LHCN-M2 (cell line): Measurements from ENCODE around the gene ZDHHC3. TPM values are rescaled to one million over a fixed set of nuclear protein-coding genes. Genes with fewer than 3 reads are reported as not detected.

Experiments used
- DNase-seq: peaks from one replicate; pipeline ENCODE4 v3.0.0-alpha.2; 2012; ENCODE audit warnings: low read depth
- total RNA-seq: library from RNA; depleted of rRNA; stranded (reverse); fragments of >200 nt; gene quantifications from 2 replicates; pipeline ENCODE4 v1.2.3, GENCODE V29; 2014; rRNA removed

ZDHHC3 gene
- total RNA-seq, 1 experiment from 2014 or later: 61.3 TPM

DNA sequence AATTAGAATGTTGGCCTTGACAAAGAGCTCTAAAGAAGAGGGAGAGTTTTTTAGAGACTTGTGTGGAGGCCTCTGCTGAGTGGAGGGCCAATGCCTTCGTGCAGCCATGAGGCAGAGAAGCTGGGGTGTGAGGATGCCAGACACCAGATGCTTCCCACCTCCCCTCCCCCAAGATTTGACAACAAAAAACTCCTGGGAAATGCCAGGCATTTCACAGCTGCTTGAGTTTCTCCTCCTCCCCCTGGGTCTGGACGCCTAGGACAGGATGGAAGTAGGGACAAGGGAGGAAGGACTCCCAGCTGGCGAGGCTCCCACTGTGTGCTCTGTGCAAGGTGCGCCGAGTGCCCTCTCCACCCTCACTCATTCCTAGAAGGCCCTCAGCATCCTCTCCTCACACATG lies 81.5 kb downstream of the ZDHHC3 start:
- peak; percentile 60 for DNase-seq

DNA sequence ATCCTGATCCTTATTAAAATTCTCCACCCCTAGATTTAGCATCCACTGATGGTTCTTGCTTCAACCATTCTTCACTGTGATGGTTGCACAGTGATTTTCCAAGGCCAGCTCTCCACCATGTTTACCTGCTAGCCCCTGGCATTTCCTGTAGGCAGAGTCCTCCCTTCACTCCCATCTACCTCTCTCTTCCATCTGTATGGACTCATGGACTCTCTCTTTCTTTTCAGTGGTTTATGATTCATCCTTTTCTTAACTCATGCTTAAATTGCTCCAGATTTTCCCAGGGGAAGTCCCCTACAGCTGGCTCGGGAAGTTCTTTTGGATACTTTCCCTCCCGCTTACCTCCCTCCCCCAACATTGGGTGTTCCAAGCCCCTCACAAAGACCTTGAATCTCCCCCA lies 82.9 kb downstream of the ZDHHC3 start:
- DNase-seq: peak; percentile 85

DNA sequence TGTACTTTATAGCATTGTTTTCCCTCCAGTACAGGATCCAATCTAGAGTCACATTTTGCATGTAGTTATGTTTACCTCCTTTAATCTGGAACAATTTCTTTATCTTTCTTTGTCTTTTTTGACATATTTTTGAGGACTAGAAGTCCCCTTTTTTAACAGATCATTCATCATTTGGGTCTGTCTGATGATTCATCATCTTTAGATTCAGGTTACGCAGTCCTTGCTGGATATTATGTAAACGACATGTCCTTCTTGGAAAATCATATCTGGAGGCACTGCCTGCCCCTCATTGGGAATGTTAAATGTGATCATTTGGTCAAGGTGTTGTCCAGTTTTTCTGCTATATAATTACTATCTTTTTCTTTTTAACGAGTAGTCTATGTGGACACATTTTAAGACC lies 83.3 kb downstream of the ZDHHC3 start:
- peak; percentile 39 for DNase-seq

DNA sequence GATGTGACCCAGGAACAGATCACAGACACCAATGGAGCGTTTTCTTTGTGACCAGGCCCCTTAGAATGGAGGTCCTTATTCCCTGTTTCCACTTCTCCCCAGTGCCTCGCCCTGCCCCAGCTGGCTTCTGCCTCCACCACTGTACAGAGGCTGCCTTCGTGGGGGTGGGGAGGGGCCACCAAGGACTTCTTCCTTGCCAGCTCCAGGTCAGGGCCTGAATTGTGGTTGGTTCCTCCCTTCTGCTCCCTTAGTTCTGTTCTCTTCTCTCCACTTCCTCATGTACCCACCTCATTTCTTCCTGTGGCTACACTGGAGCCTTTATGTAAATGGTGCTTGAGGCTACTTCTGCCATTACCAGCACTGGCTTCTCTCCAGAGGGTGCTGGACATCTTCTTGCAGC lies 85.1 kb downstream of the ZDHHC3 start:
- DNase-seq: no peak

DNA sequence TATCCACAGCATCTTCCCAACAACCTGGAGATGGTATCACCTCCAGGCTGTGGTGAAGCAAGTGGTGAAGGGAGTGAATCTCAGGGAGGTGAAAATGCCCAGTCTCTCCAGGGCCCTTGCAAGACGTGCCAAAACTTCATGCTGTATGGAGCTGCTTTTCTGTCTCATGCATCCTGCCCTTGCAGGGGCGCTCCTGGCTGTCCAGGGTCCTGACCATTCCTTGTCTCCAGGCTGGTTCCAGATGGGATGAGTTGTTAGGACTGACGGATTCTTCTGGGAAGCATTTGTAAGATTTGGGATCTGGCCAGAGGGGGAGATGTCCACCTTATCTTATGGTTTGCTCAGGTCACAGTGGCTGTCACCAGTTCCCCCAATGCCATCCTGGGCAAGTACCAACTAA lies 85.7 kb downstream of the ZDHHC3 start:
- DNase-seq: no peak

DNA sequence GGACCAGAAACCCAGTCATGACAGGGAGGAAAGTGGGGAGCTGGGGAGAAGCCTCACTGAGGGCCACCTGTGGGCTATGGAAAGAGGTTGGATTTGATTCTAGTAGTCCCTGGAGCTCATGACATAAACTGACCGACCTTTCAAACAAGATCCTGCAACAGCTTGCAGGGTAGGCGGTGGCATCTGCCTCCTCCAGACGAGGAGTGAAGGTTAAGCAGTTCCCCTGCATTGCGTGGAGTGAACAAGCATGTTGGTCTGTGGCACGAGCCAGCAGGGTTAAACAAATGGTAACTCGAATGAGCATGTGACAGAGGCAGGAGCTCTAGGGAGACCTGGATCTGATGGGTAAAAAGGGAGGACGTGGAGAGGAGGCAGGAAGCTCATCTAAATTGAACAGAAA lies 88.9 kb downstream of the ZDHHC3 start:
- DNase-seq: no peak

DNA sequence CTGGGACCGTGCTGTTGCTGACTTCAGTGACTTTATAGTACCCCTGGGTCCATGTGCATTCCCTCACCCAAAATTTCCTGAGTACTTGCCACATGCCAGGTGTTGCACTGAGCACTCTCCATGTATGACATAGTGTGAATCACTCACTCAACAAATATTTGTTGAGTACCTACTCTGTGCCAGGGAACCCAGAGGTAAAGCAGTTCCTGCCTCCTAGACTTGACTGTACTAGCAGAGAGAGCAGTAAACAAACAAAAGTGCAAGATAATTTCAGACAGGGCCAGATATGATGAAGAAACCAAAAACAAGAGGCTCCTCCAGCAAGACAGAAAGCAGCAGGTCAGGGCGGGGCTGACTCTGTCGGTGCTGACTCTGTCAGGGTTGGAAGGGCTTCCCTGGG lies 89.4 kb downstream of the ZDHHC3 start:
- no peak for DNase-seq

DNA sequence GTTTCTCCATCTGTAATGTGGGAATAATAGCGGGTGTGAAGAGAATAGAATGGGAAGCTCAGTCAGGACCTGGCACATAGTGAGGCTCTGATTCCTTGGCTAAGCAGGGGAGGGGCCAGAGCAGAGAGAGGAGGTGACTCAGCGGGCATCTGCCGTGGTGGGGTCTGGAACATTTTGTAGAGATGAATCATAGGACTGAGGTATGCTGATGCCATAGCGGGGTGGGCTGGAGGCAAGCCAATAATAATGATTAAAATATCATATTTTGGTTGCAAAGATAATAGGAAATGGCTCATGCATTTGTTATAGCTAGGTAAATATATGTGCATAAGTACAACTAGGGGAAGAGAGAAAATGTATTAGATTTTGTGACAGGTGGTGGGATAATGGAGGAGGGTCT lies 90.4 kb downstream of the ZDHHC3 start:
- DNase-seq: peak; percentile 98

DNA sequence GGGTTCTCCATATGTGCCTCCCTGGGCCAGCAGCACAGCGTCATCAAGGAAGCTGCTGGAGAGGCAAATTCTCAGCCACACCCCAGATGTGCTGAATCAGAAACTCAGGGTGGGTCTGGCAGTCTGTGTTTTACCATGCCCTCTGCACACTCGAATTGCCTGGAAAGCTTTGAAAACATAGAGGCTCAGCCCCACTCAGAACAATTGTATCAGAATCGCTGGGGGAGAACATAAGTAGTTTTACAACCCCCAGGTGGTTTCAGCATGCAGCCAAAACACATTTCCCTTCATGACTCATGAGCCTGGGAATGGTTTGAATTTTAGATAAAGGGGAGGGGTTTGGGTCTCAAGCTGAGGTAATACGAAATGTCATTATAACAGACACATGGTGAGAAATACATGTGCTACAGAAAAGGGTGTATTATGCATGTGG lies 92.0 kb downstream of the ZDHHC3 start:
- peak; percentile 98 for DNase-seq

DNA sequence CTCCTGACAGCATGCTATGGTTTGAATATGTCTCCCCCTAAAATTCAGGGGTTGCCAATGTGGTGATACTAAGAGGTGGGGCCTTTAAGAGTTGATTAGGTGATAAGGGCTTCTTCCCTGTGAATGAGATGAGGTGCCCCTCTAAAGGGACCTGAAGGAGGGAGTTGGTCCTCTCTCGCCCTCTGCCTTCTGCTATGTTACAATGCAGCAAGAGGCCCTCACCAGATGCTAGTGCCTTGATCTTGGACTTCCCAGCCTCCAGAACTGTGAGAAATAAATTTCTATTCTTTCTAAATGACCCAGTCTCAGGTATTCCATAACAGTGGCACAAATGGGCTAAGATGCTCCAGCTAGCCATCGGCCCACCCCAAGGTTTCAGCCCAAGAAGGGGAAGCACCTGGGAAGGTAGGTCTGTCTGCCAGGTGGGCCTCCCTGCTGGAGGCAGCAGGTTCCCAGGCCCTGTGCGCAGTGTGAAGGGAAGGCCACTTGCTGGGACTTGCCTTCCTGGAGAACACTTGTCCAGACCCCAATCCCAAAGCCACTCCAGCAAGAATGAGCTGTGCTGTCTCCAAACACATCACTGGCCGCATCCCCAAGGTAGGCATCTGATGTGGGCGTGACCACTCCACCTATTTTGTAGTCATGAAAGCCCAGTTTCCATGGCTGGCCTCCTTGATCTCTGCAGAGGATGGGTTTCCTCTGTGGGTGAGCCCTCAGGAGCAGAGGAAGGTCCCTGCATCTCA lies 92.6 kb downstream of the ZDHHC3 start:
- no peak for DNase-seq

DNA sequence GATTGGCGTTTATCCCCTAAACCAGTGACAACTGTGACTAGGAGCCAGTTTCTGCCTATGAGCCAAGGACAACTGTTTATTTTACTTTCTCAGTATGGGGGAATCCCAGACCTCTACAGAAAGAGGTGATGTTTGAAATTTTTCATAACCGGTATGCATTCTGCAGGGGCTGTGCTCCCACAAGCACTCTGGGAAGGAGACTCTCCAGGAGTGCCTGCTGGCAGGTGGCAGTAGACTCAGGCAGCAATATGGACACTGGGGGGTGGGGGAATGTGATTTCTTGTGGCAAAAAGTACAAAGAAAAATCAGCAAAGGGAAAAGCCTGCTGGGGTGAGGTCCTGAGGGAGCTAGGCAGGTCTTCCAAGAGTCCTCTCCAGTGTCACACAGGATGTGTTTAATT lies 95.7 kb downstream of the ZDHHC3 start:
- DNase-seq: no peak

DNA sequence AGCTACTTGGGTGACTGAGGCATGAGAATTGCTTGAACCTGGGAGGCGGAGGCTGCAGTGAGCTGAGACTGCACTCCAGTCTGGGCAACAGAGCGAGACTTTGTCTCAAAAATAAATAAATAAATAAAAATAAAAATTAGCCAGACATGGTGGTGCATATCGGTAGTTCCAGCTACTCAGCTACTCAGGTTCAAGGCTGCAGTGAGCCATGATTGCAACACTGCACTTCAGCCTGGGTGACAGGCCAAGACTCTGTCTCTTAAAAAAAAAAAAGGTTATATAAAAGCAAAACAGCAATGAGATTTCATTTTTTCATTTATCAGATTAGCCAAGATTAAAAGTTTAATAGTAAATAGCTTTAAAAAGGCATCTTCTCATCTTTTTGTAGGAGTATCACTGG lies 98.6 kb downstream of the ZDHHC3 start:
- DNase-seq: no peak

DNA sequence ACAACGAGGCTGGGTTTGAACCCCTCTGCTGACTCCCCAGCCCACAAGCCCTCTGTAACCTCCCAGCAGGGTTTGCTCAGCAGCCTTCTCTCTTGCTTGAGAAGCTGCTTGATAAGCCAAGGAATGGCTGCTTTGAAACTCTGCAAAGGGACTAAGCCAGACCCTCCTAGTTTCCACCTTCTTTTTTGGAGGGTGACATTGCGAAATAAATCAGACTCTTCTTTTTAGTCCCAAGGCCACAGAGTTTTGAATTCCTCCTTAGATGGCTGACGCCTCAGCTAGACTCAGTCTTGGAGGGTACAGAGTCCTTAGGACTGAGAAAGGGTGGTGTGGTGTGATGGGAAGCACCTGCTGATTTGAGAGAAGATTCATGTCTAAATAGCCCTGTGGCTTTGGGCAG lies 100.4 kb downstream of the ZDHHC3 start:
- DNase-seq: no peak

Other genes starting within 250 kb of the ZDHHC3 start
- gene ZNF501, start 246.5 kb downstream of the ZDHHC3 start, total RNA-seq: 0.45 and 1.3 TPM in 2 replicates
- gene KIAA1143, start 214.6 kb downstream of the ZDHHC3 start, total RNA-seq: 28.5 and 30.1 TPM in 2 replicates
- gene KIF15, start 214.4 kb downstream of the ZDHHC3 start, total RNA-seq: 21.5 and 25.9 TPM in 2 replicates
- gene TMEM42, start 114.3 kb downstream of the ZDHHC3 start, total RNA-seq: 21.6 and 22.3 TPM in 2 replicates
- gene TGM4, start 101.6 kb downstream of the ZDHHC3 start, total RNA-seq: 0.06 and 0.13 TPM in 2 replicates
- 53.7 and 58.7 TPM in 2 replicates for gene EXOSC7, start 70 bp upstream of the ZDHHC3 start, total RNA-seq
- gene CLEC3B, start 50.1 kb upstream of the ZDHHC3 start, total RNA-seq: 0.38 and 0.40 TPM in 2 replicates
- gene CDCP1, start 170.2 kb upstream of the ZDHHC3 start, total RNA-seq: 19.6 and 23.0 TPM in 2 replicates